Breast epithelium (tissue), 3 donors: ENCODE data around the gene RFX3.

ENCODE experiments used
- CTCF ChIP-seq, 3 donors: fragments of 450-650 bp; IDR thresholded peaks; one replicate each; pipeline ENCODE4 v1.5.1; 2016 to 2017; ENCODE audit warnings: antibody characterized with exemption in 3 of 3, mild to moderate bottlenecking in 3 of 3, moderate library complexity in 3 of 3
- POLR2A ChIP-seq: fragments of 450-650 bp; IDR thresholded peaks from one replicate; pipeline ENCODE4 v1.6.1; 2016; ENCODE audit warnings: antibody characterized with exemption, mild to moderate bottlenecking, moderate library complexity

GRCh38 chr9:3478549-3478953 lies 47.2 kb downstream of the RFX3 start:
- no peak for TF ChIP-seq CTCF (IDR thresholded peaks at IDR 0.05)
- no peak for TF ChIP-seq POLR2A
